H1 (cell line): ENCODE data around the gene MCM3. TPM values are rescaled to one million over a fixed set of nuclear protein-coding genes. Genes with fewer than 3 reads are reported as not detected.

Experiments
- CTCF ChIA-PET: fragments of 300-600 bp; sonication (Branson Sonifier 250); formaldehyde crosslinking; loops from one replicate; lab custom pipeline; 2021; ENCODE audit not compliant: partially characterized antibody; lab: Charles Lee
- POLR2A ChIA-PET: fragments of 300-600 bp; sonication (Branson Sonifier 250); formaldehyde crosslinking; loops from one replicate; lab custom pipeline; 2021; ENCODE audit warnings: inconsistent platforms; ENCODE audit not compliant: partially characterized antibody; lab: Charles Lee
- DNase-seq, 2 experiments: peaks; one replicate each; pipeline versions ENCODE4 v3.0.0 to v3.0.0-alpha.2; 2010 to 2022; ENCODE audit warnings: low spot score in 2 of 2, low read depth in 1 of 2, mixed read lengths in 1 of 2
- FAIRE-seq: peaks from 2 replicates; lab custom pipeline; 2011; peaks lifted over from hg19 to GRCh38; lab: Jason Lieb, UNC
- H2AFZ ChIP-seq: 2 replicates; pipeline ENCODE4 v1.8.1; 2012; ENCODE audit warnings: low read length, inconsistent platforms
- H2AK5ac ChIP-seq: 2 replicates; pipeline ENCODE4 v1.6.1; 2013; ENCODE audit warnings: low read depth, low read length
- H2BK120ac ChIP-seq: replicated peaks from 2 replicates; pipeline ENCODE3; 2013; ENCODE audit warnings: low read depth, low read length, inconsistent platforms
- H2BK12ac ChIP-seq: 2 replicates; pipeline ENCODE4 v1.6.1; 2013; ENCODE audit warnings: low read depth, low read length
- H2BK15ac ChIP-seq: 2 replicates; pipeline ENCODE4 v1.6.1; 2013; ENCODE audit warnings: low read length
- H2BK20ac ChIP-seq: 2 replicates; pipeline ENCODE4 v1.6.1; 2013; ENCODE audit warnings: low read length
- H2BK5ac ChIP-seq: 2 replicates; pipeline ENCODE4 v1.6.1; 2013; ENCODE audit warnings: low read depth, low read length
- H3K14ac ChIP-seq: 2 replicates; pipeline ENCODE4 v1.6.1; 2013; ENCODE audit warnings: inconsistent platforms; ENCODE audit not compliant: insufficient read length
- H3K18ac ChIP-seq: 2 replicates; pipeline ENCODE4 v1.6.1; 2013; ENCODE audit warnings: low read length; ENCODE audit errors: extremely low read depth
- H3K23ac ChIP-seq: 2 replicates; pipeline ENCODE4 v1.6.1; 2013; ENCODE audit warnings: inconsistent platforms; ENCODE audit not compliant: insufficient read length
- H3K23me2 ChIP-seq: 2 replicates; pipeline ENCODE4 v1.6.1; 2013; ENCODE audit warnings: low read depth, low read length
- H3K27ac ChIP-seq: 2 replicates; pipeline ENCODE4 v1.6.1; 2011; ENCODE audit warnings: low read depth, low read length, inconsistent platforms
- H3K27me3 ChIP-seq, 4 experiments: replicated peaks in 1 of 4; 1 replicate in 1 of 4; 2 replicates in 3 of 4; pipeline versions ENCODE4 v1.6.1 to v1.8.1; 2011 to 2013; ENCODE audit warnings: low read length in 3 of 4, mild to moderate bottlenecking in 3 of 4, inconsistent platforms in 2 of 4, mixed read lengths in 2 of 4, moderate library complexity in 1 of 4; ENCODE audit not compliant: control insufficient read depth in 3 of 4, insufficient read depth in 3 of 4; ENCODE audit errors: extremely low read depth in 1 of 4
- H3K36me3 ChIP-seq, 4 experiments: 2 replicates each; pipeline versions ENCODE4 v1.6.1 to v1.8.1; 2011 to 2013; ENCODE audit warnings: mild to moderate bottlenecking in 4 of 4, low read length in 3 of 4, moderate library complexity in 2 of 4, control low read depth in 1 of 4, inconsistent platforms in 1 of 4; ENCODE audit not compliant: insufficient read depth in 4 of 4, control insufficient read depth in 2 of 4
- H3K4ac ChIP-seq: replicated peaks from 2 replicates; pipeline ENCODE3; 2013; ENCODE audit warnings: low read length, low read depth, mixed read lengths, inconsistent platforms; ENCODE audit not compliant: insufficient read length
- H3K4me1 ChIP-seq, 4 experiments: replicated peaks in 1 of 4; 1 replicate in 1 of 4; 2 replicates in 3 of 4; pipeline versions ENCODE4 v1.6.1 to v1.8.1; 2011 to 2013; ENCODE audit warnings: low read length in 3 of 4, inconsistent platforms in 2 of 4, mixed read lengths in 1 of 4; ENCODE audit not compliant: insufficient read depth in 4 of 4, control insufficient read depth in 3 of 4
- H3K4me2 ChIP-seq, 2 experiments: 2 replicates each; pipeline versions ENCODE4 v1.6.1 to v1.8.1; 2011 to 2013; ENCODE audit warnings: low read depth in 2 of 2, low read length in 2 of 2, control low read depth in 1 of 2, inconsistent platforms in 1 of 2, mild to moderate bottlenecking in 1 of 2; ENCODE audit not compliant: insufficient read depth in 1 of 2
- H3K4me3 ChIP-seq, 4 experiments: fragments of 200-600, 300-600 bp in 1 of 4; sonication (generic), shearing (Covaris generic), sonication (Bioruptor Twin) in 1 of 4; 2 replicates each; pipeline versions ENCODE4 v1.5.1 to v1.8.1; 2011 to 2016; ENCODE audit warnings: low read length in 4 of 4, low read depth in 3 of 4, control low read depth in 2 of 4, inconsistent platforms in 2 of 4, mild to moderate bottlenecking in 2 of 4, mixed read lengths in 1 of 4, moderate library complexity in 1 of 4; ENCODE audit not compliant: insufficient read depth in 2 of 4; ENCODE audit errors: extremely low read depth in 1 of 4
- H3K56ac ChIP-seq: replicated peaks from 2 replicates; pipeline ENCODE3; 2013; ENCODE audit warnings: low read depth, mild to moderate bottlenecking, mixed read lengths, low read length, inconsistent platforms; ENCODE audit not compliant: insufficient read length
- H3K79me1 ChIP-seq: 2 replicates; pipeline ENCODE4 v1.6.1; 2013; ENCODE audit warnings: low read depth, low read length, control low read depth
- H3K79me2 ChIP-seq, 2 experiments: 2 replicates each; pipeline versions ENCODE4 v1.6.1 to v1.8.1; 2012 to 2013; ENCODE audit warnings: low read length in 2 of 2, mild to moderate bottlenecking in 2 of 2, inconsistent platforms in 1 of 2; ENCODE audit not compliant: insufficient read depth in 2 of 2, control insufficient read depth in 1 of 2
- H3K9ac ChIP-seq, 4 experiments: replicated peaks in 1 of 4; 1 replicate in 1 of 4; 2 replicates in 3 of 4; pipeline versions ENCODE4 v1.6.1 to v1.8.1; 2011 to 2013; ENCODE audit warnings: low read depth in 3 of 4, low read length in 3 of 4, control low read depth in 2 of 4, mild to moderate bottlenecking in 2 of 4, moderate library complexity in 2 of 4, inconsistent platforms in 1 of 4; ENCODE audit errors: extremely low read depth in 1 of 4
- H3K9me3 ChIP-seq, 2 experiments: 2 replicates each; pipeline versions ENCODE4 v1.6.1 to v1.8.1; 2012 to 2013; ENCODE audit warnings: mild to moderate bottlenecking in 2 of 2, moderate library complexity in 2 of 2, control low read depth in 1 of 2, inconsistent platforms in 1 of 2, low read depth in 1 of 2, low read length in 1 of 2, mixed read lengths in 1 of 2; ENCODE audit not compliant: insufficient read depth in 2 of 2
- H4K20me1 ChIP-seq, 2 experiments: replicated peaks in 1 of 2; 2 replicates each; pipeline versions ENCODE3 to v1.8.1; 2011 to 2013; ENCODE audit warnings: inconsistent platforms in 2 of 2, low read length in 2 of 2, mild to moderate bottlenecking in 1 of 2; ENCODE audit not compliant: insufficient read depth in 2 of 2, control insufficient read depth in 1 of 2
- H4K5ac ChIP-seq: 2 replicates; pipeline ENCODE4 v1.6.1; 2013; ENCODE audit warnings: low read length, low read depth, mixed read lengths, inconsistent platforms; ENCODE audit not compliant: insufficient read length
- H4K8ac ChIP-seq: 2 replicates; pipeline ENCODE4 v1.8.0; 2013; ENCODE audit warnings: mild to moderate bottlenecking, moderate library complexity, low read length, inconsistent platforms; ENCODE audit not compliant: insufficient read depth; ENCODE audit errors: extremely low read depth
- H4K91ac ChIP-seq: replicated peaks from 2 replicates; pipeline ENCODE3; 2013; ENCODE audit warnings: low read length, mixed read lengths, inconsistent platforms; ENCODE audit not compliant: insufficient read length
- JUND ChIP-seq: IDR thresholded peaks from 2 replicates; pipeline ENCODE4 v1.6.1; 2011; ENCODE audit warnings: mild to moderate bottlenecking, improper control_type of control experiment, low read length
- SP1 ChIP-seq: IDR thresholded peaks from 2 replicates; pipeline ENCODE4 v1.6.1; 2011; ENCODE audit warnings: low read depth, low read length
- SP4 ChIP-seq: IDR thresholded peaks from 2 replicates; pipeline ENCODE4 v1.6.1; 2012; ENCODE audit warnings: low read length, inconsistent platforms
- TAF1 ChIP-seq: IDR thresholded peaks from 2 replicates; pipeline ENCODE4 v1.6.1; 2011; ENCODE audit warnings: mild to moderate bottlenecking, low read depth, low read length
- TBP ChIP-seq: IDR thresholded peaks from 2 replicates; pipeline ENCODE4 v1.6.1; 2011; ENCODE audit warnings: low read depth, low read length, improper control_type of control experiment
- YY1 ChIP-seq: IDR thresholded peaks from 2 replicates; pipeline ENCODE4 v1.6.1; 2011; ENCODE audit warnings: low read depth, mild to moderate bottlenecking, low read length
- WGBS, 2 experiments: shearing (Covaris generic) in 1 of 2; methylation state at CpG; one replicate each; pipeline versions ENCODE4 v1.1.6 to v1.1.7; 2013 to 2015; ENCODE audit warnings: low lambda C conversion rate in 2 of 2, mixed read lengths in 2 of 2, inconsistent platforms in 1 of 2, low coverage in 1 of 2, missing lambda C conversion rate in 1 of 2; ENCODE audit not compliant: insufficient replicate concordance in 2 of 2, insufficient coverage in 1 of 2, insufficient read length in 1 of 2; ENCODE audit errors: extremely low coverage in 1 of 2, missing lambda C conversion rate in 1 of 2; 5-methylcytosine and 5-hydroxymethylcytosine counted together
- polyA plus RNA-seq, 7 experiments: library from polyadenylated mRNA; depleted of rRNA in 3 of 7; stranded (reverse) in 5 of 7; unstranded in 2 of 7; fragments of >200 nt in 5 of 7; fragments of 200-250 nt in 2 of 7; gene quantifications; 1 replicate in 5 of 7; 2 replicates in 1 of 7; 4 replicates in 1 of 7; pipeline versions ENCODE4 v1.2.1 to v1.2.3, GENCODE V29; 2011 to 2013; ENCODE audit warnings: missing spikeins in 2 of 7, mixed read lengths in 2 of 7
- total RNA-seq: library from RNA; stranded (reverse); fragmentation: NEBNext Ultra II Directional; extraction: Animal tissue kit (Norgen Biotek cat#: 25700); gene quantifications from 2 replicates; pipeline ENCODE4 v1.2.1, GENCODE V29; 2021
- TF ChIP-seq, protein P1 (sequence below), 3 experiments: IDR thresholded peaks; 1 replicate in 2 of 3; 2 replicates in 1 of 3; pipeline versions ENCODE4 v1.5.1 to v1.6.1; 2011; ENCODE audit warnings: low read length in 3 of 3, mild to moderate bottlenecking in 3 of 3, inconsistent platforms in 2 of 3, low read depth in 1 of 3, moderate library complexity in 1 of 3; ENCODE audit not compliant: insufficient read depth in 1 of 3; ENCODE audit errors: control extremely low read depth in 1 of 3

Gene MCM3
- total and polyA plus RNA-seq, 2 of the 8 experiments (the other 6 are each of a cell fraction or from before 2014, with no cell fraction given): 275 to 293 TPM

DNA sequence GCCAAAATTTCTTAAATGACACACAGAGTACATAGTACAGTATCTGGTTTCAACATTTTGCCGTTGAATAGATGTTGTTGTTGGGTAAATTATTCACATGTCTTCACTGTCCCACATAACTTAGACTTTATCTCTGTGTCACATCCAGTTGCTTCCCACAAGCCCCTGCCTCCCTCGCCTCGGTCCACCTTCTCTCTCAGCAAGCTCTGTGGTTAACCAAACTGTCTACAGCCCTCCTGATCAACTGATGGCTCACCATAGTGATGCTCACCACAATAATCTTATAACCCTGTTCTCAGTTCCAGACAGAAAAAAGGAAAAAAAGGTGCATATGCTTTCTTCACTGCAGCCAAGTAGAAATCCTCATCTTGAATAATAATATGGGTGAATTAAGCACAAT lies 63.2 kb downstream of the MCM3 start:
- no peaks in the 10 kb centered on the region for H3K27me3 ChIP-seq
- H2AFZ ChIP-seq: no peak overlapping the region
- H2BK5ac ChIP-seq: no peak overlapping the region
- no peak overlapping the region for H3K27ac ChIP-seq
- H3K79me2 ChIP-seq: no peaks in the 10 kb centered on the region
- FAIRE-seq: no peak
- no peak overlapping the region for H3K23ac ChIP-seq
- H3K9me3 ChIP-seq: no peaks in the 10 kb centered on the region
- H3K4me2 ChIP-seq: no peak overlapping the region
- no peak overlapping the region for H2BK120ac ChIP-seq
- no peak overlapping the region for H3K18ac ChIP-seq
- H2BK20ac ChIP-seq: no peak overlapping the region
- H3K36me3 ChIP-seq: no peaks in the 10 kb centered on the region
- ChIA-PET CTCF (no interaction called here), POLR2A (no interaction called here)
- H2BK12ac ChIP-seq: no peak overlapping the region
- H3K56ac ChIP-seq: no peak overlapping the region
- WGBS, 2 experiments: 93% methylated on average over 3 of the region's 3 CpGs; no CpG with 5 or more reads in 1 of the 2 experiments
- DNase-seq: no peak
- no peaks in the 10 kb centered on the region for H3K4me1 ChIP-seq
- no peak overlapping the region for H4K5ac ChIP-seq
- no peak overlapping the region for H3K4ac ChIP-seq
- no peak overlapping the region for H2AK5ac ChIP-seq
- H4K20me1 ChIP-seq: no peaks in the 10 kb centered on the region
- H2BK15ac ChIP-seq: no peak overlapping the region
- no peaks in the 10 kb centered on the region for H3K79me1 ChIP-seq
- H3K4me3 ChIP-seq: no peak overlapping the region
- peak overlapping the region; percentile 35; the same call in 1 of the 2 replicates for H4K8ac ChIP-seq
- no peak overlapping the region for H3K9ac ChIP-seq
- no peak overlapping the region for H4K91ac ChIP-seq
- no peaks in the 10 kb centered on the region for H3K23me2 ChIP-seq
- TF ChIP-seq JUND (no peak), TAF1 (no peak), SP1 (no peak), TBP (no peak), YY1 (no peak), SP4 (no peak)
- TF ChIP-seq, protein P1, sequence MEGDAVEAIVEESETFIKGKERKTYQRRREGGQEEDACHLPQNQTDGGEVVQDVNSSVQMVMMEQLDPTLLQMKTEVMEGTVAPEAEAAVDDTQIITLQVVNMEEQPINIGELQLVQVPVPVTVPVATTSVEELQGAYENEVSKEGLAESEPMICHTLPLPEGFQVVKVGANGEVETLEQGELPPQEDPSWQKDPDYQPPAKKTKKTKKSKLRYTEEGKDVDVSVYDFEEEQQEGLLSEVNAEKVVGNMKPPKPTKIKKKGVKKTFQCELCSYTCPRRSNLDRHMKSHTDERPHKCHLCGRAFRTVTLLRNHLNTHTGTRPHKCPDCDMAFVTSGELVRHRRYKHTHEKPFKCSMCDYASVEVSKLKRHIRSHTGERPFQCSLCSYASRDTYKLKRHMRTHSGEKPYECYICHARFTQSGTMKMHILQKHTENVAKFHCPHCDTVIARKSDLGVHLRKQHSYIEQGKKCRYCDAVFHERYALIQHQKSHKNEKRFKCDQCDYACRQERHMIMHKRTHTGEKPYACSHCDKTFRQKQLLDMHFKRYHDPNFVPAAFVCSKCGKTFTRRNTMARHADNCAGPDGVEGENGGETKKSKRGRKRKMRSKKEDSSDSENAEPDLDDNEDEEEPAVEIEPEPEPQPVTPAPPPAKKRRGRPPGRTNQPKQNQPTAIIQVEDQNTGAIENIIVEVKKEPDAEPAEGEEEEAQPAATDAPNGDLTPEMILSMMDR (IDR thresholded peaks at IDR 0.05; ENCODE audit: control extremely low read depth in 1 of 3, insufficient read depth in 1 of 3, low read depth in 1 of 3, low read length in 3 of 3): no peak
- TF ChIP-seq, all 59 proteins: peak for 0
- no peak overlapping the region for H3K14ac ChIP-seq
